Loucy (cell line): ENCODE results near the gene SOST.

Experiments
- H2AFZ ChIP-seq: fragments of 200-600 bp; sonication (generic); 2 replicates; pipeline ENCODE4 v1.6.0; 2016; ENCODE audit warnings: antibody characterized with exemption, mild to moderate bottlenecking, low read length, moderate library complexity
- H3F3A ChIP-seq: fragments of 200-600 bp; 2 replicates; pipeline ENCODE4 v1.6.0; 2016; ENCODE audit warnings: antibody characterized with exemption, low read depth, mild to moderate bottlenecking
- H3K27me3 ChIP-seq: fragments of 200-600 bp; sonication (generic); 2 replicates; pipeline ENCODE4 v1.6.1; 2014; ENCODE audit warnings: low read length, mild to moderate bottlenecking; ENCODE audit not compliant: insufficient read depth, poor library complexity, severe bottlenecking
- H3K36me3 ChIP-seq: fragments of 200-600 bp; sonication (generic); 2 replicates; pipeline ENCODE4 v1.6.1; 2016; ENCODE audit warnings: low read length; ENCODE audit not compliant: insufficient read depth
- H3K4me1 ChIP-seq: fragments of 200-600 bp; sonication (generic); 2 replicates; pipeline ENCODE4 v1.5.1; 2014; ENCODE audit warnings: low read length, mild to moderate bottlenecking; ENCODE audit not compliant: insufficient read depth, poor library complexity, severe bottlenecking
- H3K4me2 ChIP-seq: fragments of 200-600 bp; sonication (generic); 2 replicates; pipeline ENCODE4 v1.6.0; 2014; ENCODE audit warnings: antibody characterized with exemption, low read length, low read depth, mild to moderate bottlenecking; ENCODE audit not compliant: poor library complexity, severe bottlenecking
- H3K4me3 ChIP-seq: fragments of 200-600 bp; sonication (generic); 2 replicates; pipeline ENCODE4 v1.5.1; 2014; ENCODE audit warnings: low read length, mild to moderate bottlenecking, mixed read lengths; ENCODE audit not compliant: poor library complexity, severe bottlenecking
- H3K79me2 ChIP-seq: fragments of 200-600 bp; sonication (generic); 2 replicates; pipeline ENCODE4 v1.6.1; 2014; ENCODE audit warnings: low read length; ENCODE audit not compliant: insufficient read depth
- H3K9ac ChIP-seq: fragments of 200-600 bp; sonication (generic); 2 replicates; pipeline ENCODE4 v1.6.0; 2014; ENCODE audit warnings: mild to moderate bottlenecking, low read depth, low read length, moderate library complexity; ENCODE audit not compliant: poor library complexity, severe bottlenecking
- H3K9me2 ChIP-seq: fragments of 200-600 bp; sonication (generic); replicated peaks from 2 replicates; pipeline ENCODE4 v1.6.1; 2016; ENCODE audit warnings: low read depth, low read length, mixed read lengths
- H3K9me3 ChIP-seq: fragments of 200-600 bp; sonication (generic); 2 replicates; pipeline ENCODE4 v1.6.1; 2014; ENCODE audit warnings: mild to moderate bottlenecking, antibody characterized with exemption, low read length, low read depth; ENCODE audit not compliant: insufficient read depth
- H4K20me1 ChIP-seq: fragments of 200-600 bp; sonication (generic); 2 replicates; pipeline ENCODE4 v1.6.0; 2014; ENCODE audit warnings: antibody characterized with exemption, low read length, mild to moderate bottlenecking; ENCODE audit not compliant: insufficient read depth, poor library complexity, severe bottlenecking
- CTCF ChIP-seq: fragments of 200-600 bp; sonication (generic); conservative IDR thresholded peaks from 2 replicates; pipeline ENCODE4 v1.5.1; 2014; ENCODE audit warnings: mild to moderate bottlenecking, antibody characterized with exemption, low read length
- EZH2phosphoT487 ChIP-seq: fragments of 200-600 bp; IDR thresholded peaks from 2 replicates; pipeline ENCODE4 v1.6.1; 2018; ENCODE audit warnings: antibody characterized with exemption, mild to moderate bottlenecking, moderate library complexity, borderline replicate concordance

The SOST gene

GRCh38 chr17:43718544-43718943, 40.0 kb downstream of the SOST start:
- Histone ChIP-seq H4K20me1 (no peaks in the 10 kb centered on the region), H3K4me2 (no peak overlapping the region), H3K9ac (no peak overlapping the region), H3K9me3 (no peaks in the 10 kb centered on the region), H3K79me2 (no peaks in the 10 kb centered on the region), H3F3A (no peaks in the 10 kb centered on the region), H3K4me3 (no peak overlapping the region), H3K27me3 (no peaks in the 10 kb centered on the region), H2AFZ (no peak overlapping the region), H3K36me3 (no peaks in the 10 kb centered on the region), H3K4me1 (peaks cover 19% of the 10 kb centered on the region), H3K9me2 (no peaks in the 10 kb centered on the region)
- TF ChIP-seq CTCF: no peak
- no peak for TF ChIP-seq EZH2phosphoT487

- no peaks in the 10 kb centered on the region for H4K20me1 ChIP-seq
- H3K79me2 ChIP-seq: no peaks in the 10 kb centered on the region
- H3K9ac ChIP-seq: no peak overlapping the region
- no peaks in the 10 kb centered on the region for H3K27me3 ChIP-seq
- H3K9me3 ChIP-seq: no peaks in the 10 kb centered on the region
- H3K9me2 ChIP-seq: no peaks in the 10 kb centered on the region
- H3K4me2 ChIP-seq: no peak overlapping the region
- no peak overlapping the region for H3K4me3 ChIP-seq
- peaks cover 23% of the 10 kb centered on the region for H3K4me1 ChIP-seq
- H3K36me3 ChIP-seq: no peaks in the 10 kb centered on the region
- no peak for TF ChIP-seq EZH2phosphoT487
- TF ChIP-seq CTCF: no peak
- H2AFZ ChIP-seq: no peak overlapping the region
- no peaks in the 10 kb centered on the region for H3F3A ChIP-seq
These were observed 40.7 kb downstream of the SOST start for GRCh38 chr17:43717913-43718312.

- no peaks in the 10 kb centered on the region for H3K9me2 ChIP-seq
- peaks cover 16% of the 10 kb centered on the region for H3K4me1 ChIP-seq
- no peaks in the 10 kb centered on the region for H4K20me1 ChIP-seq
- H3K27me3 ChIP-seq: peaks cover 8% of the 10 kb centered on the region
- peak overlapping the region; percentile 93 for H2AFZ ChIP-seq
- peak overlapping the region; percentile 53 for H3K9ac ChIP-seq
- H3K4me3 ChIP-seq: peak overlapping the region; percentile 76
- H3K79me2 ChIP-seq: no peaks in the 10 kb centered on the region
- H3K36me3 ChIP-seq: no peaks in the 10 kb centered on the region
- TF ChIP-seq EZH2phosphoT487 (no peak), CTCF (no peak)
- H3K9me3 ChIP-seq: no peaks in the 10 kb centered on the region
- peak overlapping the region; percentile 79 for H3K4me2 ChIP-seq
- no peaks in the 10 kb centered on the region for H3F3A ChIP-seq
These were observed 44.0 kb downstream of the SOST start for GRCh38 chr17:43714465-43715149.
